ENCODE measurements around the gene SCP2.

Gene SCP2

DNA sequence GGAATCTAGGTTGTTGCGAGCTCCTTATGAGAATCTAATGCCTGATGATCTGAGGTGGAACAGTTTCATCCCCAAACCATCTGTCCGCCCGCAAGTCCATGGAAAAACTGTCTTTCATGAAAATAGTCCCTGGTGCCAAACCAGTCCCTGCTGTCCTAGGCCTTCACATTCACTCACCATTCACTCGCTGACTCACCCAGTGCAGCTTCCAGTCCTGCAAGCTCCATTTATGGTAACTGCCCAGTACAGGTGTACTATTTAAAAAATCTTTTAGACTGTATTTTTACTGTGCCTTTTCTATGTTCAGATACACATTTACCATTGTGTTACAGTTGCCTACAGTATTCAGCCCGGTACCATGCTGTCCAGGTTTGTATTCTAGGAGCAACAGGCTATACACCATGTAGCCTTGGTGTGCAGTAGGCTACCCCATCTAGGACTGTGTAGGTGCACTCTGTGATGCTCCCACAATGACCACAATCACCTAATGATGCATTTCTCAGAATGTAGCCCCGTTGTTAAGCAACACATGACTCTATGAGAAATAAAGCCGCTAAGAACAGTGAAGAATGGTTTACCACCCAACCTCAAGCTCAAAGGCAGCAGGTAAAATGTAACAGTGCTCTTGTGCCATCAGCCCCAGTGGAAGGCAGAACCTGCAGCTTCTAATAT is 7.9 kb upstream of the SCP2 start:
- TF ChIP-seq ZFP3 (CRISPR knock-in tag; IDR thresholded peaks at IDR 0.05) = no peak
- no peak for TF ChIP-seq ARNTL (CRISPR knock-in tag; IDR thresholded peaks at IDR 0.05; ENCODE audit: borderline replicate concordance, low read depth)
- TF ChIP-seq CREB5 (CRISPR knock-in tag; IDR thresholded peaks at IDR 0.05; ENCODE audit: low read depth) = no peak
- no peak for TF ChIP-seq BACH2 (CRISPR knock-in tag; IDR thresholded peaks at IDR 0.05; ENCODE audit: borderline replicate concordance)
- no peak for ATAC-seq

DNA sequence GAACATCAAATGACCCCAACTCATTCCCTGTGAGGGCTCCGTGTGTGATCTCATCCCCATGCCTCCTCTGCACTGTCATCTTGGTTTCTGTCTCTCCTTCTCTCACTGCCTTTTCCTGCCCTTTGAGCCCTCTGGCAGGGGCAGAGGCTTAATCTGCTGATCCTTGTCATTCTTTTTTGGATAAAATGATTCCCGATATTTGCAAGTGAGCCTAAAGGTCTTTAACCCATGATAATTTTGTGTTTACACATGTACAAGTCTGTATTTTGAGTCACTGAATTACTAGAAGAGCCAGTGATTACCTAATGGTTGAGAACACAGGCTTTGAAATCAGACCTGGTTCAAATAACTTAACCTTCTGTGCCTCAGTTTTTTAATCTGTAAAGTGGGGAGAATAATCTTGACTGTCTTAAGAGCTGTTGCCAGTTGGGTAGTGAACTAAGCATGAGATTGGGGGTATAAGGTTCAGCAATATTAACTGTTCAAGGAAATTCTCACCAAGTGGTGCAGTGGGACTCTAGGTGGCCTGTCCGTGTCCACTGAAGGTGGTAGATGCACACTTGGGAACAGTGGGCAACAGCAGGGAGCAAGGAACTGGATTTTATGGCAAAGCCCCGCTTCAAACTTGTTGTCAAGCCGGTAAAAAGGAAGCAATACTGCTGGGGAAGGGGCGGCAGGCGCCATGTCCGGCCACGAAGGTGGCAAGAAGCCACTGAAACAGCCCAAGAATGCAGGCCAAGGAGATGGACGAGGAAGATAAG is 7.2 kb upstream of the SCP2 start:
- ATAC-seq = no peak

DNA sequence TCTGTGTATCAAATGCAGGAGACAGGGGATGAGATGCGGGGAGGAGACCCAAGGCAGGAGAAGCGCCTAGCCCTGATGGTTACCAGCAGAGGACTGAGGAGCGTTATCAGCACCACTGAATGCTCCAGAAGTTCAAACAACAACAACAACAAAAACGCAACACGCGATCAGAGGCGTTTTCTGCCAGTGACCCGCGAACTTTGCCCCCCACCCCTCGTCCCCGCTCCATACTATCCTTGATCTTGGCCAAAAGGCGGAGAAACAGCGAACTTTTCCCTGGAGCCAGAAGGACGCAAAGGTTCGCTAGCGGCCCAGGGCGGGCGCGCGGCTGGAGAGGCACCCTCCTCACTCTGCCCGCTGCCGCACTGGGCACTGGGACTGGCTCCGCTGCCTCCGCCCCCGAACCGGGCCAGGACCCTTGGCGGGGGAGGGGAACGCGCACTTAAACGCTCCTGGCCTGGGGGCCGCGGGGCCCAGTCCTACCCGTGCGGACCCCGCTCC is 6.2 kb upstream of the SCP2 start:
- TF ChIP-seq ZC3H10 (CRISPR knock-in tag; IDR thresholded peaks at IDR 0.05) (no peak), RARB (CRISPR knock-in tag; IDR thresholded peaks at IDR 0.05) (no peak), BACH2 (CRISPR knock-in tag; IDR thresholded peaks at IDR 0.05; ENCODE audit: borderline replicate concordance) (no peak), PPARA (CRISPR knock-in tag; IDR thresholded peaks at IDR 0.05; ENCODE audit: borderline replicate concordance) (no peak), CSDC2 (CRISPR knock-in tag; IDR thresholded peaks at IDR 0.05) (no peak), CREB5 (CRISPR knock-in tag; IDR thresholded peaks at IDR 0.05; ENCODE audit: low read depth) (no peak), ZNF70 (CRISPR knock-in tag; IDR thresholded peaks at IDR 0.05) (no peak), TCF4 (CRISPR knock-in tag; IDR thresholded peaks at IDR 0.05; ENCODE audit: borderline replicate concordance) (no peak), TOX (CRISPR knock-in tag; IDR thresholded peaks at IDR 0.05; ENCODE audit: borderline replicate concordance) (no peak), ARNTL (CRISPR knock-in tag; IDR thresholded peaks at IDR 0.05; ENCODE audit: borderline replicate concordance, low read depth) (no peak), ESRRG (CRISPR knock-in tag; IDR thresholded peaks at IDR 0.05) (no peak), ZFP30 (CRISPR knock-in tag; IDR thresholded peaks at IDR 0.05) (no peak), ISL1 (CRISPR knock-in tag; IDR thresholded peaks at IDR 0.05) (no peak), ZNF8 (CRISPR knock-in tag; IDR thresholded peaks at IDR 0.05) (no peak), POU6F1 (CRISPR knock-in tag; IDR thresholded peaks at IDR 0.05; ENCODE audit: borderline replicate concordance, low read depth) (no peak)
- TF ChIP-seq, protein P1, sequence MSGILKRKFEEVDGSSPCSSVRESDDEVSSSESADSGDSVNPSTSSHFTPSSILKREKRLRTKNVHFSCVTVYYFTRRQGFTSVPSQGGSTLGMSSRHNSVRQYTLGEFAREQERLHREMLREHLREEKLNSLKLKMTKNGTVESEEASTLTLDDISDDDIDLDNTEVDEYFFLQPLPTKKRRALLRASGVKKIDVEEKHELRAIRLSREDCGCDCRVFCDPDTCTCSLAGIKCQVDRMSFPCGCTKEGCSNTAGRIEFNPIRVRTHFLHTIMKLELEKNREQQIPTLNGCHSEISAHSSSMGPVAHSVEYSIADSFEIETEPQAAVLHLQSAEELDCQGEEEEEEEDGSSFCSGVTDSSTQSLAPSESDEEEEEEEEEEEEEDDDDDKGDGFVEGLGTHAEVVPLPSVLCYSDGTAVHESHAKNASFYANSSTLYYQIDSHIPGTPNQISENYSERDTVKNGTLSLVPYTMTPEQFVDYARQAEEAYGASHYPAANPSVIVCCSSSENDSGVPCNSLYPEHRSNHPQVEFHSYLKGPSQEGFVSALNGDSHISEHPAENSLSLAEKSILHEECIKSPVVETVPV (CRISPR knock-in tag; IDR thresholded peaks at IDR 0.05) = no peak
- TF ChIP-seq, protein P2, sequence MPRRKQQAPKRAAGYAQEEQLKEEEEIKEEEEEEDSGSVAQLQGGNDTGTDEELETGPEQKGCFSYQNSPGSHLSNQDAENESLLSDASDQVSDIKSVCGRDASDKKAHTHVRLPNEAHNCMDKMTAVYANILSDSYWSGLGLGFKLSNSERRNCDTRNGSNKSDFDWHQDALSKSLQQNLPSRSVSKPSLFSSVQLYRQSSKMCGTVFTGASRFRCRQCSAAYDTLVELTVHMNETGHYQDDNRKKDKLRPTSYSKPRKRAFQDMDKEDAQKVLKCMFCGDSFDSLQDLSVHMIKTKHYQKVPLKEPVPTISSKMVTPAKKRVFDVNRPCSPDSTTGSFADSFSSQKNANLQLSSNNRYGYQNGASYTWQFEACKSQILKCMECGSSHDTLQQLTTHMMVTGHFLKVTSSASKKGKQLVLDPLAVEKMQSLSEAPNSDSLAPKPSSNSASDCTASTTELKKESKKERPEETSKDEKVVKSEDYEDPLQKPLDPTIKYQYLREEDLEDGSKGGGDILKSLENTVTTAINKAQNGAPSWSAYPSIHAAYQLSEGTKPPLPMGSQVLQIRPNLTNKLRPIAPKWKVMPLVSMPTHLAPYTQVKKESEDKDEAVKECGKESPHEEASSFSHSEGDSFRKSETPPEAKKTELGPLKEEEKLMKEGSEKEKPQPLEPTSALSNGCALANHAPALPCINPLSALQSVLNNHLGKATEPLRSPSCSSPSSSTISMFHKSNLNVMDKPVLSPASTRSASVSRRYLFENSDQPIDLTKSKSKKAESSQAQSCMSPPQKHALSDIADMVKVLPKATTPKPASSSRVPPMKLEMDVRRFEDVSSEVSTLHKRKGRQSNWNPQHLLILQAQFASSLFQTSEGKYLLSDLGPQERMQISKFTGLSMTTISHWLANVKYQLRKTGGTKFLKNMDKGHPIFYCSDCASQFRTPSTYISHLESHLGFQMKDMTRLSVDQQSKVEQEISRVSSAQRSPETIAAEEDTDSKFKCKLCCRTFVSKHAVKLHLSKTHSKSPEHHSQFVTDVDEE (CRISPR knock-in tag; IDR thresholded peaks at IDR 0.05) = no peak
- TF ChIP-seq, protein P3, sequence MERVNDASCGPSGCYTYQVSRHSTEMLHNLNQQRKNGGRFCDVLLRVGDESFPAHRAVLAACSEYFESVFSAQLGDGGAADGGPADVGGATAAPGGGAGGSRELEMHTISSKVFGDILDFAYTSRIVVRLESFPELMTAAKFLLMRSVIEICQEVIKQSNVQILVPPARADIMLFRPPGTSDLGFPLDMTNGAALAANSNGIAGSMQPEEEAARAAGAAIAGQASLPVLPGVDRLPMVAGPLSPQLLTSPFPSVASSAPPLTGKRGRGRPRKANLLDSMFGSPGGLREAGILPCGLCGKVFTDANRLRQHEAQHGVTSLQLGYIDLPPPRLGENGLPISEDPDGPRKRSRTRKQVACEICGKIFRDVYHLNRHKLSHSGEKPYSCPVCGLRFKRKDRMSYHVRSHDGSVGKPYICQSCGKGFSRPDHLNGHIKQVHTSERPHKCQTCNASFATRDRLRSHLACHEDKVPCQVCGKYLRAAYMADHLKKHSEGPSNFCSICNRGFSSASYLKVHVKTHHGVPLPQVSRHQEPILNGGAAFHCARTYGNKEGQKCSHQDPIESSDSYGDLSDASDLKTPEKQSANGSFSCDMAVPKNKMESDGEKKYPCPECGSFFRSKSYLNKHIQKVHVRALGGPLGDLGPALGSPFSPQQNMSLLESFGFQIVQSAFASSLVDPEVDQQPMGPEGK (CRISPR knock-in tag; IDR thresholded peaks at IDR 0.05; ENCODE audit: borderline replicate concordance) = no peak
- no peak for ATAC-seq

More for the DNA sequence above, 7.2 kb upstream of the SCP2 start:
- TF ChIP-seq ZNF70 (CRISPR knock-in tag; IDR thresholded peaks at IDR 0.05) = no peak
- no peak for TF ChIP-seq CSDC2 (CRISPR knock-in tag; IDR thresholded peaks at IDR 0.05)
- no peak for TF ChIP-seq ZFP30 (CRISPR knock-in tag; IDR thresholded peaks at IDR 0.05)
- TF ChIP-seq ZNF565 (CRISPR knock-in tag; conservative IDR thresholded peaks at IDR 0.05; ENCODE audit: low read depth) = no peak
- TF ChIP-seq GLIS3 (CRISPR knock-in tag; IDR thresholded peaks at IDR 0.05) = no peak
- no peak for TF ChIP-seq ESRRG (CRISPR knock-in tag; IDR thresholded peaks at IDR 0.05)
- no peak for TF ChIP-seq RARB (CRISPR knock-in tag; IDR thresholded peaks at IDR 0.05)
- no peak for TF ChIP-seq ISL1 (CRISPR knock-in tag; IDR thresholded peaks at IDR 0.05)

All from SK-N-SH treated with all-trans-retinoic acid at 6 μM for 48 hours (cell line).